Posterior cingulate gyrus (tissue), 11 donors: ENCODE results near the gene ITFG2.
"Not testable (repeated sequence)": the region's sequence is repeated elsewhere in the genome, so short reads cannot be mapped to it uniquely, and the experiment has no call there.

Experiments used
- DNase-seq, 10 donors: peaks; one replicate each; pipeline versions ENCODE4 v3.0.0 to v3.0.0-alpha.2; 2020 to 2021; ENCODE audit warnings: mixed read lengths in 3 of 10
- intact Hi-C: fragments of 100-400 bp; cut with DNase I; formaldehyde crosslinking; loops from one replicate; pipeline ENCODE4 v1.15.1; 2023

Gene ITFG2

DNA sequence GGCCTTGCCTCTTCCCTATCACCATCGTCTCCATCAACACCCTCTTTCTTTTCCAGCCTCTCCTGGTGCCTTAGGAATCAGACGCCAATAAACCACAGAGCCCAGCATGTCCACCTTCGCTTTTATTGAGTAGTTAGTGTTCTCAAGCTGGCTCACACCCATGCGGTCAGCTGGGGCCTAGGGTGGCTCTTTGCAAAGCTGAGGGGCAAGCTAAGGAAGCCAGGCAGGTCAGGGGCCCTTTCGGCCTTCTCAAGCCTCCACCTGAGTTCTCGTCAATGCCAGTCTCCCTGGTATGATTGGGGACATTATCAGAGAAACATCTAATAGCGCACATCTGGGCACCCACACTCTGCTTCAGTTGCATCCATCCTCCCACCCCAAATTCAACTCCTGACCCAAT is 45.1 kb downstream of the ITFG2 start:
- peak in 2 of 10 donors; percentile 17 to 30 for DNase-seq
- intact Hi-C loops, result no loop called here

DNA sequence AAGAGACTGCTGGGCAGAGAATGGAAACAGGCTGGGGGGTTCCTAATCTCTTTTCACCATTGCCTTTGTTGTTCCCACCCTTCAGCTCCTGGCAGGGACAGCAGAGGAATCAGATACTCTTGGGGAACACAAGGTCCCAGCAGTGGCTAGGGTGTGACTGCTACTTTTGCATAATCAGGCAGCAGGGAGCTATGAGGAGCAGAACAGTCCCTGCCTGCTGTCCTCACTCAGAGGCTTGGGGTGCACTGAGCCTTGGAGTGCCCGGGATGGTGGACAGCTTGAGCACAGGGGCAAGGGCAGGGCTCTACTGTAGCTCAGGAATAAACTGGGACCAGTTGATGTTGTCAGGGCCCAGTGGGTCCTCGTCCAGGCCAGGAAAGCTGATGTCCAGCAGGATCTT is 45.9 kb downstream of the ITFG2 start:
- intact Hi-C loops, result no loop called here
- no peak for DNase-seq

DNA sequence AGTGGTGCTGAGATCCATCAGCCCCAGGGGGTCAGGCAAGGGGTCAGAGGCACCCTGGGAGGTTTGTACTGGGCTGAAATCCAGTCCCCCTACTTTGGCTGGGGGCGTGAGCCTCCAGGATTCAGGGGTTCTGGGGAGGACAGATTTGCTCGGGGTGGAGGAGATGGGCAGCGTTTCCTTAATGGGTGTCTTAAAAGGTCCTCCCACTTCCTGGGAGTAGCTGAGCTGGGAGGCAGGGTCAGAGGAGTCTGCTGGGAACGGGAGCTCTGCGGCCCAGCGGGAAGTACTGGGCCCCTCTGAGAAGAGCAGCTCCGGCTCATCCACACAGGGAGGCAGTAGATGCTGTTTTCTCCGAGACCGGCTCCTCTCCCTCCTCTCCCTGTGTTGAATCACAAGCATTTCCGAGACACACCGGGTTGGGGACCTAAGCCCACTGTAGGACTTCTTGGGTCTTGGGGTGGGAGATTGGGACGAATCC is 46.5 kb downstream of the ITFG2 start:
- peak in 1 of 10 donors; percentile 49 for DNase-seq
- intact Hi-C loops, result no loop called here

- intact Hi-C loops, result no loop called here
- peak in 1 of 10 donors; percentile 1 for DNase-seq
Observed at GRCh38 chr12:2860170-2860569, 47.7 kb downstream of the ITFG2 start.

DNA sequence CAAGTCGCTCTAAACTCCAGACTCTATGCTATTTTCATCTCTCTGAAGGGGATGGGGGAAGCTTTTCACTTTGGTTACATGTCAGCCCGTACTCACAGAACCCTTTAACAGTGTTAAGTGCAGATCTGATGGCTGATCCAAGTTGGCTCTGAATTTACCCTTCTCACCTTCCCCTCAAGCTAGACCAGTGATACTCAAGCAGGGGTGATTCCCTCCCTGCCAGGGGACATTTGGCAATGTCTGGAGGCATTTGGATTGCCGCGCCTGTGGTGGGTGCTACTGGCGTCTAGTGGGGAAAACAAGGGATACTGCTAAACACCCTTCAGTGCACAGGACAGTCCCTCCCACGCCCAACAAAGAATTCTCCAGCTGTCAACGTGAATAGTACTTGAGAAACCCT is 50.4 kb downstream of the ITFG2 start:
- peak in 2 of 10 donors; percentile 9 to 21 for DNase-seq
- intact Hi-C loops, result no loop called here

DNA sequence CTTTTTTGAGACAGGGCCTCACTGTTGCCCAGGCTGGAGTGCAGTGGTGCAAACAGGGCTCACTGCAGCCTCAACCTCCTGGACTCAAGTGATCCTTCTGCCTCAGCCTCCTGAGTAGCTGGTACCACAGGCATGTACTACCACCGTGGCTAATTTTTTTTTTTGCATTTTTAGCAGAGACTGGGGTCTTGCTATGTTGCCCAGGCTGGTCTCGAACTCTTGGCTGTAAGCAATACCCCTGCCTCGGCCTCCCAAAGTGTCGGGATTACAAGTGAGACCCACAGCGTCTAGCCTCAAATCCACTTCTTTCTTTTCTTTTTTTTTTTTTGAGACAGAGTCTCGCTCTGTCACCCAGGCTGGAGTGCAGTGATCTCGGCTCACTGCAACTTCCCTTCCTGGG is 50.9 kb downstream of the ITFG2 start:
- intact Hi-C loops, result not testable (repeated sequence)

DNA sequence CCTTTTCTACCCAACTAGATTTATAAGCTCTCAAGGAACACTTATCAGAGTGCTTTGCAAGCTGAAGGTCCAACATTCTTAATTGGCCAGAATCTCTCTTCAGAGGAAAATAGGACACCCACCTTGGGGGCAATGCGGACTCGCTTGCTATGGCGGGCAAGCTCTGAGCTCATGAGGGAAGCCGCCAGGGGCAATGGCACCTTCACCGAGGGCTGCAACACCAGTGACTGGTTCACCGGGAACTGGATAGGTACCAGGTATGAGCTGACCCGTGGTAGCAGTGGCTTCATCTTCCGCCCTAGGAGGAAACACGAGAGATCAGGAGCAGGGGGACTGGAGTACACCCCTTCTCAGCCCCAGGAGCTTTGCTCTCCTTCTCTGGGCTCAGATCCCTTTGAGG is 51.7 kb downstream of the ITFG2 start:
- intact Hi-C loops, result no loop called here
- peak in 2 of 10 donors; percentile 55 to 66 for DNase-seq

More for the DNA sequence above, 50.9 kb downstream of the ITFG2 start:
- DNase-seq, result peak in 2 of 10 donors; percentile 5 to 30

- intact Hi-C loops, result not testable (repeated sequence)
- DNase-seq, result peak in 2 of 10 donors; percentile 4 to 28
Observed at GRCh38 chr12:2868986-2869632, 56.6 kb downstream of the ITFG2 start.
